OCI-LY7 (cell line): ENCODE results near the gene GCSAM. TPM values are rescaled to one million over a fixed set of nuclear protein-coding genes. Genes with fewer than 3 reads are reported as not detected.

ENCODE experiments used
- BruUV-seq: library from RNA; stranded (reverse); fragments of 400-500 nt; replicated peaks from 2 replicates; lab custom pipeline; 2021; lab: Mats Ljungman, UMichigan
- CTCF ChIA-PET: fragments of 300-600 bp; sonication (Branson Sonifier 250); formaldehyde crosslinking; loops from one replicate; lab custom pipeline; 2022; ENCODE audit warnings: antibody characterized with exemption; ENCODE audit not compliant: unreplicated experiment; lab: Charles Lee
- POLR2A ChIA-PET: fragments of 300-600 bp; sonication (Branson Sonifier 250); formaldehyde crosslinking; loops from one replicate; lab custom pipeline; 2022; ENCODE audit warnings: antibody characterized with exemption; lab: Charles Lee
- DNase-seq: peaks from one replicate; pipeline ENCODE4 v3.0.0-alpha.2; 2015; ENCODE audit warnings: low spot score
- H2AFZ ChIP-seq: fragments of 200-600 bp; sonication (generic), shearing (Covaris generic); 2 replicates; pipeline ENCODE4 v1.6.1; 2014; ENCODE audit warnings: mild to moderate bottlenecking, antibody characterized with exemption, low read length, moderate library complexity
- H3K27ac ChIP-seq: fragments of 200-600 bp; sonication (generic); 2 replicates; pipeline ENCODE4 v1.5.1; 2014; ENCODE audit warnings: mixed run types, low read depth, mild to moderate bottlenecking, moderate library complexity, low read length, inconsistent platforms; ENCODE audit not compliant: poor library complexity, severe bottlenecking
- H3K36me3 ChIP-seq: fragments of 200-600 bp; sonication (generic); 2 replicates; pipeline ENCODE4 v1.6.1; 2014; ENCODE audit warnings: mild to moderate bottlenecking, antibody characterized with exemption, low read length, moderate library complexity, mixed read lengths; ENCODE audit not compliant: insufficient read depth
- H3K4me1 ChIP-seq: fragments of 200-600 bp; sonication (generic); 2 replicates; pipeline ENCODE4 v1.5.1; 2014; ENCODE audit warnings: mild to moderate bottlenecking, low read length; ENCODE audit not compliant: insufficient read depth, poor library complexity, severe bottlenecking
- H3K4me2 ChIP-seq: fragments of 200-600 bp; sonication (generic); 2 replicates; pipeline ENCODE4 v1.6.1; 2014; ENCODE audit warnings: mild to moderate bottlenecking, low read length
- H3K4me3 ChIP-seq: fragments of 200-600 bp; sonication (generic); 2 replicates; pipeline ENCODE4 v1.5.1; 2014; ENCODE audit warnings: mild to moderate bottlenecking, low read depth, low read length; ENCODE audit not compliant: poor library complexity, severe bottlenecking
- H3K79me2 ChIP-seq: fragments of 200-600 bp; sonication (generic); 2 replicates; pipeline ENCODE4 v1.6.1; 2016; ENCODE audit warnings: low read depth, mild to moderate bottlenecking, low read length, moderate library complexity, mixed read lengths; ENCODE audit not compliant: insufficient read depth
- H3K9me2 ChIP-seq: fragments of 200-600 bp; sonication (generic); 2 replicates; pipeline ENCODE4 v1.6.1; 2016; ENCODE audit warnings: mild to moderate bottlenecking, low read length, mixed read lengths; ENCODE audit not compliant: insufficient read depth
- H3K9me3 ChIP-seq: fragments of 200-600 bp; sonication (generic); 2 replicates; pipeline ENCODE4 v1.6.1; 2014; ENCODE audit warnings: mild to moderate bottlenecking, mixed run types, low read length, mixed read lengths
- H4K20me1 ChIP-seq: fragments of 200-600 bp; sonication (generic); 2 replicates; pipeline ENCODE4 v1.6.1; 2014; ENCODE audit warnings: mild to moderate bottlenecking, antibody characterized with exemption, low read length, moderate library complexity, mixed read lengths; ENCODE audit not compliant: insufficient read depth
- EZH2phosphoT487 ChIP-seq: fragments of 200-600 bp; sonication (generic); IDR thresholded peaks from 2 replicates; pipeline ENCODE4 v1.6.1; 2018; ENCODE audit warnings: low read depth, borderline replicate concordance, mild to moderate bottlenecking, mixed run types, antibody characterized with exemption, low read length, moderate library complexity, mixed read lengths
- intact Hi-C: fragments of 100-400 bp; cut with micrococcal nuclease; formaldehyde crosslinking; loops from one replicate; pipeline ENCODE4 v1.10.0; 2022; ENCODE audit not compliant: unreplicated experiment
- total RNA-seq, 2 experiments: library from RNA; depleted of rRNA in 1 of 2; stranded (reverse); fragments of >200 nt in 1 of 2; shearing (Covaris generic) in 1 of 2; gene quantifications; 2 replicates each; pipeline ENCODE4 v1.2.3, GENCODE V29; 2014 to 2022
- TF ChIP-seq, protein P1 (sequence below): fragments of 200-600 bp; sonication (generic); conservative IDR thresholded peaks from 2 replicates; pipeline ENCODE4 v1.5.1; 2014; ENCODE audit warnings: mild to moderate bottlenecking, antibody characterized with exemption, low read length, moderate library complexity, mixed read lengths

The GCSAM gene
- total RNA-seq, 2 experiments from 2014 or later = 193 to 195 TPM

DNA sequence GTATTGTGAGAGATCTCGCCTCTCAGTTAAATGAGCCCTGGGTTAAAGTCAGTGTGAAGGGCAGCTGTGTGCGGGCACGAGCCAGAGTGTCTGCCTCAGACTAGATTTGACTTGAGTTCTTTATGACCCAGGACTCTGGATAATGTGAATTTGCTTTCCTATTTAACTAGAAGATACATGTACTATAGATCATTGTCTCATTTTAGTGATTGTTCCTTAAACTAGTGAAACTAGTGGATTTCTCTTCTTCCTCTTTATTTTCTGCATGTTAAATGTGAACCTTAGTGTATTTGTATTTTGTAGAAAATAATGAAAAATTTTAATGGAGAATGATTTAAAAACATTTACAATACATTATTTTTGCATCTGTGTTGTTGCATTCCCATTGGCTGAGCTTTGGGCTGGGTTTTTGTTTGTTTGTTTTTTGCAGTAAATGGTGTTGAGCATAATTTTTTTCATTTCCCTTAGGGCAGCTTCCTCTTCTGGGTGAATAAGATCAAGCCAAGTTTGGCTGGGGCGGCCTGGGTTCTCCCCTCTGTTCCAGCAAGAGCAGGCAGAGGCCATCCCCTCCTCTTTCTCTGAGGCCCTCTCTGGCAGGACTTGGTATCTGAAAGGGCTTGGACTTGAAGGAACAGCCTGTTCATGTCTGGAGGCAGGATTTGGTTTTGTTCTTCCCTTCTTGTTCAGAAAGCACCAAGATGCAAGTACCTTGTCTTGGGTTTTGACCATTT is 15.0 kb downstream of the GCSAM start:
- Histone ChIP-seq H3K9me3 (no peaks in the 10 kb centered on the region), H4K20me1 (no peaks in the 10 kb centered on the region), H2AFZ (no peak overlapping the region; the same call in 1 of the 2 replicates), H3K36me3 (peaks cover 45% of the 10 kb centered on the region), H3K4me3 (peak overlapping the region; percentile 13), H3K79me2 (peaks cover 6% of the 10 kb centered on the region; the same call in 1 of the 2 replicates), H3K9me2 (no peaks in the 10 kb centered on the region), H3K27ac (peak overlapping the region; percentile 99), H3K4me2 (peak overlapping the region; percentile 57), H3K4me1 (peaks cover 99% of the 10 kb centered on the region)
- intact Hi-C loops = no loop called here
- CTCF ChIA-PET = interaction anchor here (1.3 to 1.7 kb wide), 2 partner anchors 9 to 11 kb away, joined by 7 to 10 read pairs; no protein-coding TSS in a partner anchor
- no peak for TF ChIP-seq EZH2phosphoT487
- TF ChIP-seq, protein P1, sequence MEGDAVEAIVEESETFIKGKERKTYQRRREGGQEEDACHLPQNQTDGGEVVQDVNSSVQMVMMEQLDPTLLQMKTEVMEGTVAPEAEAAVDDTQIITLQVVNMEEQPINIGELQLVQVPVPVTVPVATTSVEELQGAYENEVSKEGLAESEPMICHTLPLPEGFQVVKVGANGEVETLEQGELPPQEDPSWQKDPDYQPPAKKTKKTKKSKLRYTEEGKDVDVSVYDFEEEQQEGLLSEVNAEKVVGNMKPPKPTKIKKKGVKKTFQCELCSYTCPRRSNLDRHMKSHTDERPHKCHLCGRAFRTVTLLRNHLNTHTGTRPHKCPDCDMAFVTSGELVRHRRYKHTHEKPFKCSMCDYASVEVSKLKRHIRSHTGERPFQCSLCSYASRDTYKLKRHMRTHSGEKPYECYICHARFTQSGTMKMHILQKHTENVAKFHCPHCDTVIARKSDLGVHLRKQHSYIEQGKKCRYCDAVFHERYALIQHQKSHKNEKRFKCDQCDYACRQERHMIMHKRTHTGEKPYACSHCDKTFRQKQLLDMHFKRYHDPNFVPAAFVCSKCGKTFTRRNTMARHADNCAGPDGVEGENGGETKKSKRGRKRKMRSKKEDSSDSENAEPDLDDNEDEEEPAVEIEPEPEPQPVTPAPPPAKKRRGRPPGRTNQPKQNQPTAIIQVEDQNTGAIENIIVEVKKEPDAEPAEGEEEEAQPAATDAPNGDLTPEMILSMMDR = peak; percentile 53
- peak; percentile 84 for DNase-seq
- no TSS peak for BruUV-seq
- POLR2A ChIA-PET = interaction anchor here (0.6 to 9.4 kb wide), 5 partner anchors 9 to 1602 kb away, joined by 3 to 566 read pairs (median 5); partner anchors contain the start of gene GCSAM

DNA sequence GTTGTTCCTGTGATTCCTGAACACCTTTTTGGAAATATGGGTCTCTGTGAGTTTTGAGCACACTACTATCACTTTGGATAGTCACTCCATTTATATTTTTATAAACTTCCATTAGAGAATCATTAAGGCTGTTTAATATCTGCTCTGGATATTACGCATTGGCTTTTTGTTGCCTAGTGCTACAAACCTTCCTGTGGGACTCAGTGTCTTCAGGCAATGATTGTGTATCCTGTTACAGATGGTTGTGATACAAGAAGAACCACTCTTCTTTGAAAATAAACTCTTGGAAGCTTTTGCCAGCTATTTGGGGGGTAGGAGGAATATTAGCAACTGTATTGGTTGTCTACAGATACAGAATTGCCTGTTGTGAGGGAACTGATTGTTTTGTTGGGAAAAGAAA is 15.6 kb downstream of the GCSAM start:
- Histone ChIP-seq H4K20me1 (no peaks in the 10 kb centered on the region), H3K79me2 (peaks cover 6% of the 10 kb centered on the region; the same call in 1 of the 2 replicates), H3K9me3 (no peaks in the 10 kb centered on the region), H3K27ac (peak overlapping the region; percentile 99), H3K9me2 (no peaks in the 10 kb centered on the region), H3K4me3 (no peak overlapping the region), H2AFZ (no peak overlapping the region; the same call in 1 of the 2 replicates), H3K4me1 (peaks cover 99% of the 10 kb centered on the region), H3K36me3 (peaks cover 45% of the 10 kb centered on the region), H3K4me2 (peak overlapping the region; percentile 57)
- POLR2A ChIA-PET = interaction anchor here (0.6 to 9.4 kb wide), 6 partner anchors 8 to 1601 kb away, joined by 3 to 566 read pairs (median 5); partner anchors contain the start of gene GCSAM
- DNase-seq = peak; percentile 30
- TF ChIP-seq EZH2phosphoT487 = no peak
- TF ChIP-seq, protein P1 = no peak
- CTCF ChIA-PET = interaction anchor here (1.3 to 1.7 kb wide), 2 partner anchors 9 to 12 kb away, joined by 7 to 10 read pairs; no protein-coding TSS in a partner anchor
- intact Hi-C loops = no loop called here
- BruUV-seq = no TSS peak
